Hepatocyte (in vitro differentiated cells): ENCODE results near the gene SNAP25.

ENCODE experiments used
- EZH2 ChIP-seq: fragments of 200-600 bp; sonication (generic); IDR thresholded peaks from 2 replicates; pipeline ENCODE4 v1.6.1; 2016; ENCODE audit warnings: antibody characterized with exemption, mild to moderate bottlenecking, borderline replicate concordance
- EZH2phosphoT487 ChIP-seq: fragments of 200-600 bp; sonication (generic); IDR thresholded peaks from one replicate; pipeline ENCODE4 v1.6.1; 2018; ENCODE audit warnings: antibody characterized with exemption, mild to moderate bottlenecking, low read depth, moderate library complexity; ENCODE audit not compliant: unreplicated experiment, severe bottlenecking
- TF ChIP-seq, protein P1 (sequence below): fragments of 200-600 bp; sonication (generic); IDR thresholded peaks from 2 replicates; pipeline ENCODE4 v1.5.1; 2016; ENCODE audit warnings: antibody characterized with exemption, mild to moderate bottlenecking; ENCODE audit not compliant: poor library complexity

DNA sequence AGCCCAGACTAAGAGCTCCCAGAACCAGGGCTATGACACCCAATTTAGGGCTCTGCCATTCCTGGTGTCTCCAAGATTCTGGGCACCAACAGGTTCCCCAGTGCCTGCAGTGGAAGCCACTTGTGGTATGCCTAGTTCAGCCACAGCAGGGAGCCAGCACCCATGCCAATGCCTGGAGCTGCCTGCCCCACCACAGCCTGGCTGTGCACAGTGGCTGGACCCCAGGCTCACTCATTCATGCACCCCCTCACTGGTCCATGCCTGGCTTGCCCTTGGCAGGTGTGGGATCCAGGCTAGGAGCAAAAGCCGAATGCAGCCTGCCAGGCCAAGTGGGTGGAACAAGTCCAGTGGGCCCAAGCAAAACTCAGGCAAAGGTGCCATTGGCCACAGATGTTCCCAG is 123.5 kb downstream of the SNAP25 start:
- TF ChIP-seq, protein P1, sequence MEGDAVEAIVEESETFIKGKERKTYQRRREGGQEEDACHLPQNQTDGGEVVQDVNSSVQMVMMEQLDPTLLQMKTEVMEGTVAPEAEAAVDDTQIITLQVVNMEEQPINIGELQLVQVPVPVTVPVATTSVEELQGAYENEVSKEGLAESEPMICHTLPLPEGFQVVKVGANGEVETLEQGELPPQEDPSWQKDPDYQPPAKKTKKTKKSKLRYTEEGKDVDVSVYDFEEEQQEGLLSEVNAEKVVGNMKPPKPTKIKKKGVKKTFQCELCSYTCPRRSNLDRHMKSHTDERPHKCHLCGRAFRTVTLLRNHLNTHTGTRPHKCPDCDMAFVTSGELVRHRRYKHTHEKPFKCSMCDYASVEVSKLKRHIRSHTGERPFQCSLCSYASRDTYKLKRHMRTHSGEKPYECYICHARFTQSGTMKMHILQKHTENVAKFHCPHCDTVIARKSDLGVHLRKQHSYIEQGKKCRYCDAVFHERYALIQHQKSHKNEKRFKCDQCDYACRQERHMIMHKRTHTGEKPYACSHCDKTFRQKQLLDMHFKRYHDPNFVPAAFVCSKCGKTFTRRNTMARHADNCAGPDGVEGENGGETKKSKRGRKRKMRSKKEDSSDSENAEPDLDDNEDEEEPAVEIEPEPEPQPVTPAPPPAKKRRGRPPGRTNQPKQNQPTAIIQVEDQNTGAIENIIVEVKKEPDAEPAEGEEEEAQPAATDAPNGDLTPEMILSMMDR: no peak
- TF ChIP-seq EZH2phosphoT487 (no peak), EZH2 (no peak)
